Activated CD4-positive, alpha-beta T cell treated with anti-CD3 and anti-CD28 coated beads for 24 hours (primary cell): ENCODE results near the gene FERMT2.
A peak's percentile ranks its signal among the peaks of the same experiment; 100 is the strongest.
"Not testable (repeated sequence)": the region's sequence is repeated elsewhere in the genome, so short reads cannot be mapped to it uniquely, and the experiment has no call there.

Experiments
- DNase-seq, 2 donors: peaks; one replicate each; pipeline ENCODE4 v3.0.0-alpha.2; 2020; ENCODE audit warnings: low read depth in 2 of 2

The FERMT2 gene

DNA sequence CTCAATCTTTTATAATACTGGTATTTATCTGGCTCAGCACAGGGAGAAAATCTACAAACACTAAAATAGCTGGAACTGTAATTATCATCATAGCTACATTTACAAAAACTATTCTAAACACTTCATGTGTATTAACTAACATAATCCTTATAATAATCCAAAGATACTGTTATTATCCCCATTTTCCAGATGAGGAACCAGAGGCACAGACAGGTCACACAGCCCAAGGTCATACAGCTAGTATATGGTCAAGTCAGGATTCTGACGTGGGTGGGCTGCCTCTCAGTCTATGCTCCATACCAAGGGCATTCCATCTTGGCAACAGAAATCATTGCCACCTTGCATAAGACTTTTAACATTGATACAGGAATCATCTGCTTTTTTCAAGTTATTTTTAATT lies 11.4 kb downstream of the FERMT2 start:
- no peak for DNase-seq

DNA sequence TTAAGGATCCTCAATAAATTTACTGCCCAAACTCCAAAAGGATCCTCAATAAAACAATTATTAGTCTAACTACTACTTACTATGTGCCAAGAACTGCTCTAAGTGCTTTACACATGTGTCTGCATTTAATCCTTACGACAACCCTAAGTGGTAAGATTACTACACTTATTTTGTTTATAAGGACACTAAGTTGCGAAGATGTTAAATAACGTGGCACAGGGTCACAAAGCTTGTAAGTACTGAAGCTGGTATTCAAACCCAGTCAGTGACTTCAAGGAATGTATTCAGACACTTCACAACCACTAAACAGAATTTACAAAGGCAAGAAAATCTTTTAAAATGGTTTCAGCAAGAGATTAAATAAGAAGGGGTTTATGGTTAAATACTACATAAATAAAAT lies 13.0 kb downstream of the FERMT2 start:
- DNase-seq: no peak

DNA sequence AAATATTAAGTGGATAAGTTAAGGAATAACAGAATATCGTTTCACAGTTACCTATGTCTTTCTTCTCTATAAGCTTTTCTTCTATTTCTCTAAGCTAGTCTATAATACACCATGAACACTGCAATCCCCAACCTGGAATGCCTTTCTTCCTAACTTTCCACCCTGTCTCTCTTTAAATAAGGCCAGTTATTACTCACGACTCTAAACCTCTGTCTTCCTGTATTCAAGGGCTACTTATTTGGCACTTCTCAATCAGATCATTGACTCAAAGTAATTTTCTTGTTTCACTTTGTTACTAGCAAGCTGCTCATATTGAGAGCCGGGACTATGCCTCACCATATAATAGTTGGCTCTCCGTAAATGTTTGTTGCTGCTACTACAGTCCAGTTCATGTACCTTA lies 13.5 kb downstream of the FERMT2 start:
- DNase-seq: no peak

DNA sequence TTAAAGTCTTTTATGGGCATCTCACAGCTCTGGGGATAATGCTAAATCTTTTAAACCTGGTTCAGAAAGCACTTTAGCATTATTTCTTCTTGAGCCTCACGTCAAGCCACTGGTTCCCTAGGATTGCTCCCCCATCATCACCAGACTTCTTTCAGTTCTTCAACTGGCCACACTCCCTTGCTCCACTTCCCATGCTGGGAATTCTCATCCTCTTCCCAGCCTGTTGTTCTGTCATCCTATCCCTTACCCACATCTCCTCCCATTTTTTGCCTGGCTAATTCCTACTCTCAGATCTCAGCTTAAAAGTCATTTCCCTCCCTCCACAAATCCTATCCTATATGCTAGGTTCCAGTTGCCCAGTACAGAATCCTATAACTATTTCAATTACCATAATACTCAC lies 14.4 kb downstream of the FERMT2 start:
- no peak for DNase-seq

DNA sequence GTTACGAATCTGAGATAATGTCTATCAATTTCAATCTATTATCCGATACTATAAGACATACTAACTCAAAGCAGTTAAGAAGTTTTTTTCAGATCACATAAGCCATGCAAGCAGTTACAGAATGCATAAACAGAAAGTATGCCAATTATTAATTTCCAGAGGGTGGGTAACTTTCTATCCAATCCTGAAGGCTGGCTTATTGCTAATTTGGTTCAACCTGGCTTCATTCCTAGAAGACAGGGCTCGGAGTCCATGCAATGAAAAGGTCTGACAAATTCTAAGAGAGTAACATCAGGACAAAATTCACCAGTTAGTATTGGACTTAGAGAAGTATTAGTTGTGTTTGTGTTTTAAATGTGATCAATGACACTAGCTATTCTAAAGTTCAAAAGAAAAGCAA lies 15.0 kb downstream of the FERMT2 start:
- DNase-seq: no peak

DNA sequence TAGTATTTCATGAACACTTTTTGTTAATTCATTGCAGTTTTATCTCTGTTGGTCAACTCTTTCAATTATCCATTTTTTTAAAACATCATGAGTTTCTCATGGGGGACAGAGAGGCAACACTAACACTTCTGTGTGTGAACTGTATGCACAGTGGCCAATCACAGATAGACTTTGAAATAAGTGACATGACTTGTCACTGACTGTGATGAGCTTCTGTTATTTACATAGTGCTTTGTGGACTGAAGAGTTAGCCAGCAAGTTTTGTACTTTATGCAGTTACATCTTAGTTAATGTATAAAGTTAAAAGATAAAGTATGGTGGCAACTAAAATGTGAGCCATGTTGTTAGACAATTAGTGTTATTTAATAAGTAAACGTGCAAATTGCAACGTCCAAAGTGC lies 16.1 kb downstream of the FERMT2 start:
- no peak for DNase-seq

DNA sequence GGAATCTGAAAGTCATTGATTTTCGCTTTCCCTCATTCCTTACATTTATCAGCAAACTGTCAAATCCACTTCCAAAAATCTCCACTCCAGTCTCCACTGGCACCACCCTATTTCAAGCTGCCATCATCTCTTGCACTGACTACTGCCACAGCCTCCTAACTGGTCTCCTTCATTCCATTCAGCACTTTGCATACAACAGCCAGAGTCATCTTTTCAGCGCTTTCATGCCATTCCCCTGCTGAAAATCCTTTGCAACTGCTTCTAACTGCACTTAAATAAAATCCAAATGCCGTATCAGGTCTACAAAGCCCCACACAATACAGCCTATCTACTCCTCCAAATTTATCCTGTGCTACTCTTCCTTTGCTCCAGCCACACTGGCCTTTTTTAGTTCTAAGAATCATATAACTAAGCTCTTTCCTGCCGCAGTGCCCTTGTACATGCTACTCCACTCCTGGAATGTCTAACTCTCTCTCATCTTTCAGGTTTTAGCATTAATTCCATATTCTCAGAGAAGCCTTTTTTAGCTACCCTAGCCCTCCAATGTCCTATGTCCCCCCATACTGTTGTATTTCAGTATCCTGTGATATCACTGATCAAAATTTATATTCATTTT lies 21.6 kb downstream of the FERMT2 start:
- DNase-seq: no peak

DNA sequence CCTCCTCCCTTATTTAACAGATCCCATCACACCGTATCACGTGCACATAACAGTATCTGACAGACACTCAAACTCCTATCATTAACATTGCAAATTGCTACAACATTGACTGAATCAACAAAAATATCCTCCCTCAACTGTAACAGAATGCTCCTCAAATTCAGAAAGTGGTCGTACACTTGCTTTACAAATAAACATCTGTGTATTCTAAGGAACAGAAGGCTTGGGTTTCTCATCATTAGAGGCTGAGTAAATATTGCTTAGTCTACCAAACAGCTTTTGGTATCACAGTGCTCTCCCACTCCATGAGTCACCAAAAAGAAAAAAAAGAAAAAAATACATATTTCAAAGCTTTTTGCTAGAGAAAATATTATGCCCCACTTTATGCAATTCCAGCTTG lies 23.9 kb downstream of the FERMT2 start:
- no peak for DNase-seq

DNA sequence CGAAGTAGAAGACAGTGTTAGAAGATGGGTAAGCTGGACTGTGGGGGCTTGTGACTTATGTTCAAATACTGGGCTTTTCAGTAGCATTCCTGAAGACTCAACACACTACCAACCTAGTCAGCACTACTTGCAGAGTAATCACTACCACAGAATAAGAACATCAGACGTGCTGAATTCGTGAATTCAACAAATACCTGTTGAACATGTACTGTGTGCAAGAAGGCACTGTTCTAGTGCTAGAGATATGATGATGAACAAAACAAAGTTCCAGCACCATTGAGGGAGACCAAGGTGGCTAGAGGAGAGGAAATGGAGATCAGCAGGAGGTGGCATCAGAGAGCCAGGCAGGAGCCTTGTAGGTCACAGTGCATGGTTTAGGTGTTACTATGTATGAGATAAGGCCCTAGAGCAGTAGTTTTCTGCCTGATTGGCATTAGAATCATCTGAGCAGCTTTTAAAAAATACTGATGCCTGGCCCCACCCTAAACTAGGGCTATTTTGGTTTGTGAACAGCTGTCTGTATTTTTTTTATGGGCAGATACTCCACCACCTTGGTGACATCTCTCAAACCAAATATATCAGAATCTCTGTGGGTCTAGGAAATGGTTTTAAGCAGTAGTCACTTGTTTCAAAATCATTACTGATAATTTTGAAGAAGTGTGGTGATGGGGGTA lies 26.8 kb downstream of the FERMT2 start:
- DNase-seq: no peak

DNA sequence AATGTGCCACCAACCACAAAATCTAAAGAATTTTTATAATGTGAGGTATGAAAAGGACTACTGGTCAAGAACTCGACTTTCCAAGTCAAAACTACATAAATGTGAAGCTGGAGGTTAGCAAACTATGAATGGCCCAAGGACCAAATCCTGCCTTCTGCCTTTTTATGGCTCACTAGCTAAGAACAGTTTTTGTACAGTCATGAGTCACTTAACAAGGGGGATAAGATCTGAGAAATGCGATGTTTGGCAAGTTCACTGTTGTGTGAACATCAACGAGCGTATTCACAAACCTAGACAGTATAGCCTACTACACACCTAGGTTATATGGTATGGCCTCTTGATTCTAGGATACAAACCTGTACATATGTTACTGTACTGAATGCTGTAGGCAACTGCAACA lies 28.2 kb downstream of the FERMT2 start:
- DNase-seq: no peak

DNA sequence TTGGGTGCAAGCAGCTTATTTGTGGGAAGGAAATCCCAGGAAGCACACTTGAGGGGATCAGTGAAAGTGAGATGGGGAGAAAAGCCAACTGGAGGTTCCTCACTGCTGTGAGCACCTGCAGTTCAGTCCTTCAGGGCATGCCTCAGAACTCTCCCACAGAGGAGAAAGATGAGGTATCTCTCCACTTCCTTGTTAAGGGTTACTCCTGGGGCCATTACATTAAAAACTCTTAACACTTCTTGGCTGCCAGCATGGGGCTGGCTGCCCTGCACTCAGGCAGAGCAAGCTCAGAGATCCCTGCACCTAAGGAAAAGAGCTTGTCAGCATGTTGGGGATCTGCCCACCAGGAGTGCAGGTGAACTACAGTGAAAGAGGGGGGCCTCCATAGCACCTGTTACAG lies 28.8 kb downstream of the FERMT2 start:
- no peak for DNase-seq

DNA sequence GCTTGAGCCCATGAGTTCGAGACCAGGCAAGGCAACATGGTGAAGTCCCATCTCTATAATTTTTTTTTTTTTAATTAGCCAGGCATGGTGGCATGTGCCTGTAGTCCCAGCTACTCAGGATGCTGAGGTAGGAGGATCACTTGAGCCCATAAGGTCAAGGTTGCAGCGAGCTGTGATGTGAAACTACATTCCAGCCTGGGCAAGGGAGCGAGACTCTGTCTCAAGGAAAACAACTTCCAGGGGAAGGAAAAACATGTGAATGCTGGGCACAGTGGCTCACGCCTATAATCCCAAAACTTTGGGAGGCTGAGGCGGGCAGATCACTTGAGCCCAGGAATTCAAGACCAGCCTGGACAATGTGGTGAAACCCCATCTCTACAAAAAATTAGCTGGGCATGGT lies 30.4 kb downstream of the FERMT2 start:
- not testable (repeated sequence) for DNase-seq

DNA sequence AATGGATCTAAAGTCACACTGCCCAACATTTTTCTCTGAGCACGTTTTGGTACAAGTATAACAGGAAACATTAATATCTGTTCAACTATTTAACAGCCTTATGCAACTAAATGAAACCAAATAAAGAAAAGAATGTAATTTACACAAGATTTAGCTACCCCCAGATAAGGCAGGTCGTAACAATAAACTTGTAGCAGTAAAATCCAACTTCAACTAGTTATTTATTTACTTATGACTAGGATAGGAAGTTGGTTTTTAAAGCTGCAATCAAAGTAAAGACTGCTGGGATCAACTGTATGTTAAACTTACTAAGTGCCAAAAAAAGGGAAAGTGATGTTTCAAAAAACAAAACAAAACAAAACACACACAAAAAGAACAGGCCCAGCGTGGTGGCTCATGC lies 30.9 kb downstream of the FERMT2 start:
- no peak for DNase-seq

DNA sequence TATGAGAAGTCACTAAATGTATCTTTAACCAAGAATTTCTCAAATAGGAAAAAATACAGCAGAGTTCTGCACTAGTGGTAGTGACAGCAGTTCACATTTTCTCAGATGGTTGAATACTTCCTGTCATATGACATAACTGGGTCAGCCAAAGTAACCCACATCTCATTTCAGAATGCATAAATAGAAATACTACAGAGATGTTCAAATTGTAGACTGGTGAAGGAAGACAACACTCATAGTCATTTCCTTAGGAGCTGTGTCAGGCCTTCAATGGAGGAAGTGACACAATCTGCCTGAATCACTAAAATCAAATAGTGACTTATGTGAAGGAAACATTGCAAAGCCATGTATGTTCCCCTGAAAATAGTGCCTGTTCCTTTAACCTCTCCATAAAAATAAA lies 32.4 kb downstream of the FERMT2 start:
- peak in 1 of 2 donors; percentile 0 for DNase-seq

DNA sequence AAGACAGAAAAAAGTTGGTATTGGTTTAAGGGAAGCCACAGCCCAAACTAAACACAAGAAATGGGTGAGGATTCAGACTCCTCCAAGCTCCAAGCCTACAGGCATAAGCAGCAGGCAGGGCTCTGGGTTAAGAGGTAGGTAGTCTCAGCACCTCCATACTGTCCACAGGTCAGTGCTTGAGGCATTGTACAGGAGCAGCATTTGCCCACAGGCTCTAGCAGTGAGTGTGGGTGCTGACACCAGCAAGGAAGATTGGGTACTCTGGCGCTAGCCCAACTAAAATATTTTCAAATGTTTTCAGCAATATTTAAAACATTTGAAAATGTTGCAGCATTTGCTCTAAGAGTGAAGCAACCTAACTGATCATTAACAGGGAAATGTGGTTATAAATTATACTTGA lies 33.1 kb downstream of the FERMT2 start:
- no peak for DNase-seq

DNA sequence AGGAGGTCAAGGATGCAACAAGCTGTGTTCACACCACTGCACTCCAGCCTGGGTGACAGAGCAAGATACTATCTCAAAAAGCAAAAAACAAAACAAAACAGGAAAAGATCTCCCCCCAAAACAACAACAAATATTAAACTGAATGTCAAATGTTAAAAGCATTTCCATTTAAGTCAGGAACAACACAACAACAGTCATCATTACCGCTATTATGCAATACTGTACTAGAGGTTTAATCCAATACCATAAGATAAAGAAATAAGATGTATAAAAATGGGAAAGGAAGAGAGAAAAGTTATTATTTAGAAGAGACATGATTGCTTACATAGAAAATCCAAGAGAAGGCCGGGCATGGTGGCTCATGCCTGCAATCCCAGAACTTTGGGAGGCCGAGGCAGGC lies 36.6 kb downstream of the FERMT2 start:
- no peak for DNase-seq

DNA sequence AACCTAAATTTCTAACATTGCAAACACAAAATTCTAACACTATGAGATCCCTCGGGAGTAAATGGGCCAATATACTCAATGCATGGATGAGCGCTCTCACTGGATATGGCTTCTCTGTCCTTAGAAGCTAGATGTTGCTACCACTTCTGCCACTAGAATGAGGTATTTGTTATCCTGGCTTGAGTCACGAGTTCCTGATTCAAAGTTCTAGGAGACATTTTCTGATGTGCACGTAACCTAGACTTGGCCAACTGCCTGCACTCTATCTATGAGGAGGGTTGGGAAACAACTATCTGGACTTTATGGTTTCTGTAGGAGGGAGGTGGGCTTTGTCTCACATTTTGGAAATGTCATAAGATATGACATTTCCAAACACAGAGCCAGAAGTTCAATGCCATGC lies 37.6 kb downstream of the FERMT2 start:
- no peak for DNase-seq

DNA sequence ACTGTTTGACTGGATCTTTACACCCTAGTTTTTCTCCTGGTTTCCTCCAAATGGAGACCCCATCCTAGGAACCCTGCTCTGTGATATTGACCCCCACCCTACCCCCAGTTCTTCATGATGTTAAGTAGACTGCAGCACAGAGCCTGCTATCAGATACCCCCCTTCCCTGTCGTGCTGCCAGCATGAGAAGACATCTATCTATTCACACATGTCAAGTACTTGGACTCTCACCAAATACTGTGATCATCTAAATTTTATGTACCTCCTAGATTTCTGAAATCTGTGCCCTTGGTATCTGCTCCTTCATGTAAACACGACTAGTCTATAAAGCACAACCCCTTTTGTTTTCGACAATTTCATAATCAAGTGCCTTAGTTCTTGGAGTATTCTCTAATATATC lies 38.9 kb downstream of the FERMT2 start:
- no peak for DNase-seq

DNA sequence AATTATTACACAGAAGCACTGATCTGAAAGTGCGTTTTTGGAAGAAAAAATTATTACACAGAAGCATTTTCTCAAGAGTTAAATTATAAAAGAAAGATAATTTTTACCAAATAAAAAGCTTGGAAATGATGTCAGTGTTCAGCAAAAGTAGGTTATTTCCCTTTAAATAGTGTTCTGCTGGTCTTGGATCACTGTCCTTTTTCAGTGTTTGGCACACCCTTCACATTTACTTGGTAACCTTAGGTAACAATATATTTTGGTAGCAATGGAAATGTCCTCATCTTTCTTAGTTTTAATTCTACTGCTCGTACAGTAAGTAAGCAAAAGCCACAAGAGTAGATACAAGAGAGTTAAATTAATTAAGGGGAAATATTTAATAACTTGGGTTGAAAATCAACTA lies 40.3 kb downstream of the FERMT2 start:
- no peak for DNase-seq

DNA sequence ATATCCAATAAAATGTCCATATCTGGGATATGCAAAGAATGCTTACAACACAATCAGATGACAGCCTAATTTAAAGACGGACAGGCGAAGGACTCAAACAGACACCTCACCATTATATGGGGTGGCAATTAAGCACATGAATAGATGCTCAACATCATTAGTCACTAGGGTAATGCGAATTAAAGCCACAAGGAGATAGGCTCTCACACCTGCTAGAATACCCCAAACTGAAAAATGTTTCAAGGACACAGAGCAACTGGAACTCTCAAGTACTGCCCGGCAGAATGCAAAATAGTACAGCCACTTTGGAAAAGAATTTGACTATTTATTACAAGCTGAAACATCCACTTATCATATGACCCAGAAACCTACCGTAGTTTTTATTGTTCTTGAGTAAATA lies 42.9 kb downstream of the FERMT2 start:
- DNase-seq: no peak

DNA sequence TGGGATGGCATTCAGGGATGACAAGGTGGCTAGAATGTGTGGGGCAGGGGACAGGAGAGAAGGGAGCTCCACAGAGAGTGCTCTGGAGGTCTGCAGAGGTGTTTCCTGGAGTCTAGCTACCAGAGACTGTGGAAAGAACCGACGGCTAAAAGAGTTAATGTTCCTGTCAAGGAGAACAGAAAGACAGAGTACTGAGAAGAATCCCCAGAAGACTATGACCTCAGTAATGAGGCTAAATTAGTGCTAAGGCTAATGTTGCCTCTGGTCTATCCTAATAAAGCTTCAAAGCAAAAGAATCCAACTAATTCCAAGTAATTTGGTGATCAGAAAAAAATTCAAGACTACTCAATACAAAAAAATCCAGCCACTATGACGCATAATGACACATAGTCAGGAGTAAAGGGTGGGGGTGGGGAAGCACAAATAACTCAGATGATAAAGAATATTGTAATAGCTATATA lies 44.7 kb downstream of the FERMT2 start:
- DNase-seq: no peak

DNA sequence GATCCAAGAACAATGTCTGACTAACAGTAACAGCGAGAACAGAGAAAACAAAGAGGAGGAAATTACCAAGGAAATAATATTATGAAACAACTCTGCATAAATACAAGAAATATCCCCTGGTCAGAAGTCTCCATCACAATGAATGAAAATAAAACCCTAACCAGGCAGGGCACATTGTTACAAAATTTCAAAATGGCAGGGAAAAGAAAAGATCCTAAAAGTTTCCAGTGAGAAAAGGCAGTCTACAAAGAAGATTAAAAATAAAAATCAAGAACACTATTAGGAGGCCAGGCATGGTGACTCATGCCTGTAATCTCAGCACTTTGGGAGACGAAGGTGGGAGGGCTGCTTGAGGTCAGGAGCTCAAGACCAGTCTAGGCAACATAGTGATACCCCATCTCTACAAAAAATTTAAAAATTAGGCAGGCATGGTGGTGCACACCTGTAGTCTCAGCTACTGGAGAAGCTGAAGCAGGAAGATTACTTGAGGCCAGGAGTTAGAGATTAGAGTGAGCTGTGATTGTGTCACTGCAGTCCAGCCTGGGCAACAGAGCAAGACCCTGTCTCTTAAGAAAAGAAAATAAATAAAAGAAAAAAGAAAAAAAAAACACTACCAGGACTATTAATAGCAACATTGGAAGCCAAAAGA lies 47.8 kb downstream of the FERMT2 start:
- no peak for DNase-seq

DNA sequence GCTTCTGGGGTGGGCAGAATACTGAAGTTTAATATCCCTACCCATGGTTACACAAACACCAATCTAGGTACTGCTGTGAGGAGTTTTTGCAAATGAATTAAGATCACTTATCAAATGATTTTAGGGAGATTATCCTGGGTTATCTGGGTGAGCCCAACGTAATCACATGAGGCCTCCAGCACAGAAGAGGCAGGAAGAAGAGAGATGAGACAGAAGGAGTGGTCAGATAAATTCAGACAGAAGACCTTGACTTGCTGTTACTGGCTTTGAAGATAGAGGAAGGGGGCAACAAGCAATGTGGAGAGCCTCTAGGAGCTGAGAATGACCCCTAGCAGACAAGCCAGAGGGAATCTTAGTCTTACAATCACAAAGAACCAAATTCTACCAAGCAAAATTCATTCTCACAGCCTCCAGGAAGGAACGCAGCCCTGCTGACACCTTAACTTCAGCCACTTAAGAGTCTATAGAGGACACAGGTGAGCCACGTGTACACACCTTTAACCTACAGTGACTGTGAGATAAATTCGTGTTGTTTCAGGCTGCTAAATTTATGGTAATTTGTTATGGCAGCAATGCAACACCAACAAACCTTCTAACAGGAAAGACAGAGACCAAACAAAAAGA lies 49.4 kb downstream of the FERMT2 start:
- DNase-seq: no peak
